Neuronal stem cell (in vitro differentiated cells): ENCODE data around the gene SETD1A.

Experiments
- DNase-seq: peaks from one replicate; pipeline ENCODE4 v3.0.0-alpha.2; 2013; ENCODE audit warnings: low spot score
- H2AFZ ChIP-seq: one replicate; pipeline ENCODE4 v1.6.1; 2013; ENCODE audit warnings: mild to moderate bottlenecking, low read length, inconsistent platforms
- H2AK5ac ChIP-seq: 2 replicates; pipeline ENCODE4 v1.6.1; 2013; ENCODE audit warnings: low read depth, mild to moderate bottlenecking, inconsistent platforms, low read length, moderate library complexity, mixed read lengths
- H2BK120ac ChIP-seq: 2 replicates; pipeline ENCODE4 v1.6.1; 2013; ENCODE audit warnings: low read depth, mild to moderate bottlenecking, inconsistent platforms, low read length, moderate library complexity, mixed read lengths
- H2BK12ac ChIP-seq: one replicate; pipeline ENCODE4 v1.6.1; 2013; ENCODE audit warnings: low read length, inconsistent platforms
- H2BK15ac ChIP-seq: 2 replicates; pipeline ENCODE4 v1.6.1; 2013; ENCODE audit warnings: mild to moderate bottlenecking, low read length, inconsistent platforms, mixed read lengths
- H2BK5ac ChIP-seq: one replicate; pipeline ENCODE4 v1.6.1; 2013; ENCODE audit warnings: inconsistent platforms, mild to moderate bottlenecking, low read length, moderate library complexity
- H3K14ac ChIP-seq: one replicate; pipeline ENCODE4 v1.6.1; 2013; ENCODE audit warnings: low read length, inconsistent platforms
- H3K18ac ChIP-seq: 2 replicates; pipeline ENCODE4 v1.6.1; 2013; ENCODE audit warnings: low read length, inconsistent platforms
- H3K23ac ChIP-seq: 2 replicates; pipeline ENCODE4 v1.6.1; 2013; ENCODE audit warnings: low read depth, mild to moderate bottlenecking, mixed read lengths, low read length, inconsistent platforms; ENCODE audit not compliant: poor library complexity
- H3K27ac ChIP-seq: replicated peaks from 3 replicates; pipeline ENCODE4 v1.5.1; 2013; ENCODE audit warnings: low read length, inconsistent platforms
- H3K27me3 ChIP-seq, 3 experiments: 2 replicates each; pipeline ENCODE4 v1.6.1; 2013; ENCODE audit warnings: low read length in 3 of 3, mild to moderate bottlenecking in 2 of 3, inconsistent platforms in 1 of 3, low read depth in 1 of 3, mixed read lengths in 1 of 3, moderate library complexity in 1 of 3; ENCODE audit not compliant: control insufficient read depth in 3 of 3, insufficient read depth in 3 of 3
- H3K36me3 ChIP-seq, 2 donors: replicated peaks in 1 of 2; 2 replicates each; pipeline ENCODE4 v1.6.1; 2013; ENCODE audit warnings: low read length in 2 of 2; ENCODE audit not compliant: control insufficient read depth in 2 of 2, insufficient read depth in 2 of 2
- H3K4ac ChIP-seq: 2 replicates; pipeline ENCODE4 v1.6.1; 2013; ENCODE audit warnings: inconsistent platforms, mild to moderate bottlenecking, low read length, moderate library complexity
- H3K4me1 ChIP-seq, 2 donors: 1 replicate in 1 of 2; 2 replicates in 1 of 2; pipeline ENCODE4 v1.6.1; 2013; ENCODE audit warnings: low read length in 2 of 2, low read depth in 1 of 2; ENCODE audit not compliant: control insufficient read depth in 2 of 2, insufficient read depth in 1 of 2
- H3K4me2 ChIP-seq: one replicate; pipeline ENCODE4 v1.6.1; 2013; ENCODE audit warnings: mild to moderate bottlenecking, low read length, inconsistent platforms; ENCODE audit not compliant: insufficient read depth, poor library complexity, severe bottlenecking
- H3K4me3 ChIP-seq, 2 donors: 2 replicates each; pipeline ENCODE4 v1.5.1; 2013; ENCODE audit warnings: low read length in 2 of 2, mild to moderate bottlenecking in 2 of 2, inconsistent platforms in 1 of 2, moderate library complexity in 1 of 2
- H3K79me1 ChIP-seq: one replicate; pipeline ENCODE4 v1.6.1; 2013; ENCODE audit warnings: low read depth, mild to moderate bottlenecking, inconsistent platforms, low read length, moderate library complexity
- H3K9ac ChIP-seq: one replicate; pipeline ENCODE4 v1.6.1; 2013; ENCODE audit warnings: mild to moderate bottlenecking, low read depth, low read length, inconsistent platforms; ENCODE audit not compliant: poor library complexity
- H3K9me3 ChIP-seq, 2 donors: replicated peaks in 1 of 2; 2 replicates each; pipeline versions ENCODE3 to v1.6.1; 2013; ENCODE audit warnings: low read length in 2 of 2, mild to moderate bottlenecking in 2 of 2, inconsistent platforms in 1 of 2, low read depth in 1 of 2, mixed read lengths in 1 of 2, moderate library complexity in 1 of 2; ENCODE audit not compliant: control insufficient read depth in 2 of 2, insufficient read depth in 1 of 2
- H4K8ac ChIP-seq: one replicate; pipeline ENCODE4 v1.6.1; 2013; ENCODE audit warnings: low read depth, mild to moderate bottlenecking, inconsistent platforms, low read length, moderate library complexity
- H4K91ac ChIP-seq: one replicate; pipeline ENCODE4 v1.6.1; 2013; ENCODE audit warnings: low read length, low read depth, mild to moderate bottlenecking, inconsistent platforms; ENCODE audit not compliant: poor library complexity
- WGBS, 2 donors: extraction: QIAGEN DNeasy Blood & Tissue Kit; methylation state at CpG; one replicate each; pipeline ENCODE4 v1.1.7; 2013; ENCODE audit warnings: missing lambda C conversion rate in 2 of 2, mixed read lengths in 1 of 2; ENCODE audit not compliant: insufficient read length in 2 of 2, insufficient replicate concordance in 1 of 2; ENCODE audit errors: extremely low coverage in 2 of 2; 5-methylcytosine and 5-hydroxymethylcytosine counted together

Gene SETD1A

DNA sequence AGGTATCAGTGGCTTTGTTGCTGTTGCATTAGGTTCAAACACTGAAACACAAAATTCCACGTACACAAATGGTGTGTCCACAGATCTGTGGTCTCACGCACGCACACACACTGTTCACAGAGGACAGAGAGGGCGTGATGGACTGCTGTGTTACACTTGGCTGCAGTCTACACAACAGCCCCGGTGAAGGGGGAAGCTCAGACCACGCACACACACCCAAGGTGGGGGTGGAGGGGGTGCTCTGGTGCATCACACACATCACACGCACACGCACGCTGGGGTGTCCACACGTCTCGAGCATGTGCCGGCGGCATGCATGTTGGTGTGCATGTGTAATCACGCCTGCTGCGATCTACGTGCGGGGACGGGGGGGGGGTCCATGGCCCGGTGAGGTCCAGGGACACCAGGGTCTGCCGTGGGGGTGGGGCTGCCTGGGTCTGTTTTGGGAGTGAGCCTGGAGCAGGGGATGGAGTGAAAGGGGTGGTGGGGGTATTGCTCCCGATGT lies 34.8 kb downstream of the SETD1A start:
- H3K9me3 ChIP-seq = no peaks in the 10 kb centered on the region
- DNase-seq = no peak
- H2BK12ac ChIP-seq = no peak overlapping the region
- H3K4ac ChIP-seq = no peak overlapping the region
- H2AK5ac ChIP-seq = no peak overlapping the region
- H3K4me1 ChIP-seq = peaks cover 0 to 6% of the 10 kb centered on the region in 2 donors
- H3K27me3 ChIP-seq = peaks cover 0 to 10% (median 0%) of the 10 kb centered on the region in 3 experiments
- H3K36me3 ChIP-seq = peaks cover 0 to 6% of the 10 kb centered on the region in 2 donors
- H2BK120ac ChIP-seq = no peak overlapping the region
- no peak overlapping the region for H3K27ac ChIP-seq
- H3K79me1 ChIP-seq = no peaks in the 10 kb centered on the region
- peak overlapping the region; percentile 24 for H2BK5ac ChIP-seq
- no CpG with 5 or more reads among the region's 21 CpGs for WGBS, 2 donors
- H3K23ac ChIP-seq = no peak overlapping the region
- no peak overlapping the region for H3K4me2 ChIP-seq
- no peak overlapping the region for H3K18ac ChIP-seq
- no peak overlapping the region for H3K4me3 ChIP-seq
- H2AFZ ChIP-seq = no peak overlapping the region
- H4K91ac ChIP-seq = no peak overlapping the region
- peak overlapping the region; percentile 47 for H3K14ac ChIP-seq
- H2BK15ac ChIP-seq = no peak overlapping the region
- peak overlapping the region; percentile 60 for H3K9ac ChIP-seq
- no peak overlapping the region for H4K8ac ChIP-seq

- no peaks in the 10 kb centered on the region for H3K79me1 ChIP-seq
- no peak overlapping the region for H2AK5ac ChIP-seq
- H2BK12ac ChIP-seq = no peak overlapping the region
- H2AFZ ChIP-seq = no peak overlapping the region
- H3K27me3 ChIP-seq = peaks cover 0 to 16% (median 0%) of the 10 kb centered on the region in 3 experiments
- no peak overlapping the region for H4K8ac ChIP-seq
- peaks cover 0 to 11% of the 10 kb centered on the region in 2 donors for H3K4me1 ChIP-seq
- no peak overlapping the region for H2BK120ac ChIP-seq
- H3K14ac ChIP-seq = no peak overlapping the region
- DNase-seq = no peak
- H3K27ac ChIP-seq = no peak overlapping the region
- H3K4me2 ChIP-seq = no peak overlapping the region
- no peak overlapping the region for H3K4me3 ChIP-seq
- H3K18ac ChIP-seq = no peak overlapping the region
- no peak overlapping the region for H3K9ac ChIP-seq
- H3K4ac ChIP-seq = no peak overlapping the region
- H3K23ac ChIP-seq = peak overlapping the region; percentile 1
- WGBS, 2 donors = no CpG with 5 or more reads among the region's 29 CpGs
- H3K9me3 ChIP-seq = no peaks in the 10 kb centered on the region
- no peak overlapping the region for H4K91ac ChIP-seq
- H2BK15ac ChIP-seq = no peak overlapping the region
- H3K36me3 ChIP-seq = peaks cover 0 to 6% of the 10 kb centered on the region in 2 donors
- peak overlapping the region; percentile 24 for H2BK5ac ChIP-seq
Observed at GRCh38 chr16:30992931-30993816, 35.6 kb downstream of the SETD1A start.

GRCh38 chr16:30995927-30996323 lies 38.4 kb downstream of the SETD1A start:
- Histone ChIP-seq H2AK5ac (no peak overlapping the region), H3K9ac (no peak overlapping the region), H3K4me1 (peaks cover 0 to 11% of the 10 kb centered on the region in 2 donors), H4K8ac (no peak overlapping the region), H3K18ac (no peak overlapping the region), H3K4me2 (no peak overlapping the region), H3K14ac (no peak overlapping the region), H4K91ac (no peak overlapping the region), H3K36me3 (peaks cover 3 to 6% of the 10 kb centered on the region in 2 donors), H3K27me3 (peaks cover 0 to 16% (median 0%) of the 10 kb centered on the region in 3 experiments), H2BK120ac (no peak overlapping the region), H2BK12ac (no peak overlapping the region), H2BK5ac (no peak overlapping the region), H3K4ac (no peak overlapping the region), H3K9me3 (no peaks in the 10 kb centered on the region), H2AFZ (no peak overlapping the region), H2BK15ac (no peak overlapping the region), H3K27ac (no peak overlapping the region), H3K23ac (no peak overlapping the region), H3K4me3 (no peak overlapping the region), H3K79me1 (no peaks in the 10 kb centered on the region)
- no peak for DNase-seq
- no CpG with 5 or more reads among the region's 11 CpGs for WGBS, 2 donors

DNA sequence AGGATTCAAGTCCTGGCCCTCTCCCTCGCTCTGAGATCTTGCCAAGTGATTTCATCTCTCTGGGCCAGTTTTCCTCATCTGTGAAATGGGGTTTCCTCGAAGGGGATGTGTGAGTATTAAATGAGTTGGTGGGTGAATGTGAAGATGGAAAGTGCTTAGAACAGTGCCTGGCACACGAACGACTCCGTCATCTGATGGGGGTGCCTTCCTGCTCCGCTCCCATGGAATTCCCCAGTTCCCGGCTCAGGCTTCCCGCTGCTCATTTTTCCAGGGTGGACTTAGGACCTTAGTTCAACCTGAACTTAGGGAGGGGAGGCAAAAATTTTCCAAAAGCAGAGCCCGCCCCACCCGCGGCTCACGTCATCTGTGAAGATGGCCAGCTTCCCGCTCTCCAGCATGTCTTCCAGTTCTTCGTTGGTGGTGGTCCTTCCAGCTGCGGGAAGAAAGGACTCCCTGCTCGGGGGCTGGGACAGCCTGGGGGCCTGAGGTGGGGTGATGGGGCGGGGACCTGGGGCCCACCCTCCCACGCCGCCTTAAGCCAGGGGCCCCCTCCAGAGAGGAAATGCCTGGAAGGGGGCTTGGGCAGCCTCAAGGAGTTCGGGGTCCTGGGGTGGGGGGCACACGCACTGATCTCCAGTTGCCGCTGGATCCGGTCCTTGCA lies 38.9 kb downstream of the SETD1A start:
- Histone ChIP-seq H3K4me1 (peaks cover 0 to 11% of the 10 kb centered on the region in 2 donors), H3K27me3 (peaks cover 0 to 16% (median 0%) of the 10 kb centered on the region in 3 experiments), H3K9me3 (no peaks in the 10 kb centered on the region), H3K9ac (peak overlapping the region; percentile 78), H4K8ac (no peak overlapping the region), H2AFZ (no peak overlapping the region), H2AK5ac (peak overlapping the region; percentile 67), H3K18ac (peak overlapping the region; percentile 32), H2BK5ac (no peak overlapping the region), H2BK12ac (no peak overlapping the region), H4K91ac (no peak overlapping the region), H3K23ac (peak overlapping the region; percentile 53), H3K4me3 (peak overlapping the region in 1 of 2 donors; percentile 72), H3K4ac (no peak overlapping the region), H3K14ac (peak overlapping the region; percentile 98), H2BK120ac (no peak overlapping the region), H3K79me1 (no peaks in the 10 kb centered on the region), H3K36me3 (peaks cover 2 to 5% of the 10 kb centered on the region in 2 donors), H3K4me2 (peak overlapping the region; percentile 98), H3K27ac (no peak overlapping the region), H2BK15ac (peak overlapping the region; percentile 30)
- DNase-seq = no peak
- WGBS, 2 donors = no CpG with 5 or more reads among the region's 23 CpGs
